GM12878 (cell line): Measurements from ENCODE around the gene BPTF.

Experiments
- CBFB ChIP-seq: IDR thresholded peaks from 2 replicates; pipeline ENCODE4 v1.6.1; 2016; ENCODE audit warnings: antibody characterized with exemption, low read depth
- CTCF ChIP-seq, 3 experiments: IDR thresholded peaks in 2 of 3; conservative IDR thresholded peaks in 1 of 3; 2 replicates each; pipeline ENCODE4 v1.5.1; 2011; ENCODE audit warnings: low read depth in 3 of 3, low read length in 3 of 3, mild to moderate bottlenecking in 3 of 3, control low read depth in 2 of 3, moderate library complexity in 2 of 3, inconsistent platforms in 1 of 3, mixed read lengths in 1 of 3; ENCODE audit not compliant: control insufficient read depth in 2 of 3, insufficient read depth in 1 of 3; ENCODE audit errors: extremely low read depth in 1 of 3
- EP300 ChIP-seq, 2 experiments: fragments of 150-350 bp in 1 of 2; IDR thresholded peaks; 2 replicates each; pipeline ENCODE4 v1.6.1; 2011 to 2012; ENCODE audit warnings: low read depth in 2 of 2, low read length in 2 of 2, borderline replicate concordance in 1 of 2, improper control_type of control experiment in 1 of 2, inconsistent platforms in 1 of 2; ENCODE audit not compliant: control insufficient read depth in 1 of 2
- HDAC2 ChIP-seq: fragments of 200-600 bp; sonication (generic); IDR thresholded peaks from 2 replicates; pipeline ENCODE4 v1.6.1; 2017
- POLR2A ChIP-seq: IDR thresholded peaks from 2 replicates; pipeline ENCODE4 v1.6.1; 2011; ENCODE audit warnings: low read depth, mild to moderate bottlenecking, low read length
- RFX5 ChIP-seq: IDR thresholded peaks from 2 replicates; pipeline ENCODE4 v1.6.1; 2011; ENCODE audit warnings: low read depth, low read length, improper control_type of control experiment
- SRF ChIP-seq, 2 experiments: IDR thresholded peaks; 2 replicates each; pipeline ENCODE4 v1.6.1; 2011; ENCODE audit warnings: low read depth in 2 of 2, low read length in 2 of 2, mild to moderate bottlenecking in 1 of 2, moderate library complexity in 1 of 2
- ZZZ3 ChIP-seq: IDR thresholded peaks from 2 replicates; pipeline ENCODE4 v1.6.1; 2011; ENCODE audit warnings: low read depth; ENCODE audit not compliant: control insufficient read depth, insufficient read length

- TF ChIP-seq EP300 (IDR thresholded peaks at IDR 0.05; ENCODE audit: borderline replicate concordance in 1 of 2, control insufficient read depth in 1 of 2, low read depth in 2 of 2, low read length in 2 of 2) (no peak), POLR2A (no peak), HDAC2 (no peak), CBFB (no peak), CTCF (IDR thresholded peaks at IDR 0.05 in 2 of 3, conservative IDR thresholded peaks at IDR 0.05 in 1 of 3; ENCODE audit: control insufficient read depth in 2 of 3, extremely low read depth in 1 of 3, insufficient read depth in 1 of 3, low read depth in 3 of 3, low read length in 3 of 3) (no peak), SRF (IDR thresholded peaks at IDR 0.05; ENCODE audit: low read depth in 2 of 2, low read length in 2 of 2) (no peak), ZZZ3 (no peak), RFX5 (no peak)
Observed at GRCh38 chr17:67944035-67944434, 118.7 kb downstream of the BPTF start.
